Activated CD4-positive, alpha-beta memory T cell treated with anti-CD3 and anti-CD28 coated beads, Interleukin-2, amount 10 ng/mL, durations not matched to agents 7 days and 5 days (primary cell): ENCODE results near the gene CELA2A. TPM values are rescaled to one million over a fixed set of nuclear protein-coding genes. Genes with fewer than 3 reads are reported as not detected.
"Not testable (repeated sequence)": the region's sequence is repeated elsewhere in the genome, so short reads cannot be mapped to it uniquely, and the experiment has no call there.

Source experiments
- CTCF ChIA-PET: fragments of 350-600 bp; sonication (Branson Sonifier 250); formaldehyde crosslinking; loops from one replicate; lab custom pipeline; 2021; ENCODE audit warnings: antibody characterized with exemption, inconsistent platforms; lab: Charles Lee
- POLR2A ChIA-PET: fragments of 350-600 bp; sonication (Branson Sonifier 250); formaldehyde crosslinking; loops from one replicate; lab custom pipeline; 2021; ENCODE audit warnings: antibody characterized with exemption; lab: Charles Lee
- DNase-seq: peaks from one replicate; pipeline ENCODE4 v3.0.0-alpha.2; 2020
- H3K27ac Mint-ChIP-seq: one replicate; pipeline ENCODE4 v1.8.0; 2021; ENCODE audit warnings: mild to moderate bottlenecking, mixed read lengths
- H3K27me3 Mint-ChIP-seq: one replicate; pipeline ENCODE4 v1.8.0; 2021; ENCODE audit warnings: mixed read lengths
- H3K36me3 Mint-ChIP-seq: one replicate; pipeline ENCODE4 v1.8.0; 2021; ENCODE audit warnings: low read depth, mixed read lengths
- H3K4me1 Mint-ChIP-seq: one replicate; pipeline ENCODE4 v1.8.0; 2021; ENCODE audit warnings: mixed read lengths
- H3K4me3 Mint-ChIP-seq: one replicate; pipeline ENCODE4 v1.8.0; 2021; ENCODE audit warnings: mild to moderate bottlenecking, mixed read lengths
- H3K9me3 Mint-ChIP-seq: one replicate; pipeline ENCODE4 v1.8.0; 2021; ENCODE audit warnings: mixed read lengths
- total RNA-seq, 2 experiments: library from RNA; stranded (reverse); gene quantifications; one replicate each; pipeline ENCODE4 v1.2.3, GENCODE V29; 2021

CELA2A gene
- total RNA-seq, 2 experiments from 2014 or later: not detected

DNA sequence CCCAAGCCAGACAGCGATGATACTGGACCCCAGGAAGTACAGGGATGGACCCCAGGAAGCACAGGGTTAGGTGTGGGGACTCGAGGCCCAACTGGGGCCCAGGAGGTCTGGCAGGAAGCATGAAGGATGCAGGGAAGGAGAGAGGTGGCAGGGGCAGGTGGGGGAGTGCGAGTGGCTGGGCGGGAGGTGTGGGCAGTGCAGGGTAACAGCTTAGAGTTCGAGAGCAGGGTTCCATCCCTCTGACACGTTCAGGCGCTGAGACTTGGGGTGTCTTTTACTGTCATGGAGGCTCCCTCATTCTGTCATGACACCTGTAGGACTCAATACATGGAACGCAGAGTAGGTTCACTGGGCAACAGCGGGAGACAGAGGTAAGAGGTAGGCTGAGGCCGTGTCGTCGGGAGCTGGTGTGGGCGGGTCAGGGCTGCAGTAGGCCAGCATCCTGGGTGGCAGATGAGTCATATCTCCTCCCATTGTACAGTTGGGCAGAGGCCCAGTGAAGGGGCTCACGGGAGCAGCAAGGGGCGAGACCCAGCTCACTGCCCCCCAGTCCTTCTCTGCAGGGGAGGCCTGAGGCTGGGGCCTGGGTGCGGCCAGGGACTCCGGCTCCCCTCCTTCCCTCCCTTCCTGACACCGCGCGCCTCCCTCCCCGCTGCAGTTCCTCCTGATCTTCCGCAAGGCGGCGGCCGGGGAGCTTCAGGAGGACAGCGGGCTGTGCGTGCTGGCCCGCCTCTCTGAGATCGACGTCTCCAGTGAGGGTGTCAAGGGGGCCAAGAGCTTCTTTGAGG, 29.8 kb upstream of the CELA2A start:
- POLR2A ChIA-PET: interaction anchor here (0.8 to 3.5 kb wide), 3 partner anchors 10 to 15 kb away, joined by 3 to 11 read pairs (median 6); no protein-coding TSS in a partner anchor
- H3K27ac Mint-ChIP-seq: peak overlapping the region; percentile 73

GRCh38 chr1:15427280-15427666, 29.3 kb upstream of the CELA2A start:
- Mint-ChIP-seq H3K27me3 (no peaks in the 10 kb centered on the region), H3K4me3 (no peak overlapping the region), H3K9me3 (no peaks in the 10 kb centered on the region), H3K27ac (no peak overlapping the region), H3K36me3 (peaks cover 34% of the 10 kb centered on the region), H3K4me1 (peaks cover 22% of the 10 kb centered on the region)
- ChIA-PET POLR2A (interaction anchor here (3.5 kb wide), 1 partner anchor 15 kb away, joined by 11 read pairs; no protein-coding TSS in a partner anchor), CTCF (interaction anchor here (1.0 to 8.5 kb wide), 2 partner anchors 98 to 103 kb away, joined by 3 to 124 read pairs; no protein-coding TSS in a partner anchor)
- DNase-seq: no peak

More for the DNA sequence above, 29.8 kb upstream of the CELA2A start:
- Mint-ChIP-seq H3K27me3 (no peaks in the 10 kb centered on the region), H3K4me3 (no peak overlapping the region), H3K9me3 (no peaks in the 10 kb centered on the region), H3K36me3 (peaks cover 36% of the 10 kb centered on the region), H3K4me1 (peaks cover 22% of the 10 kb centered on the region)
- CTCF ChIA-PET: interaction anchor here (8.5 kb wide), 1 partner anchor 103 kb away, joined by 124 read pairs; no protein-coding TSS in a partner anchor
- no peak for DNase-seq

GRCh38 chr1:15428252-15428651, 28.3 kb upstream of the CELA2A start:
- not testable (repeated sequence) for H3K9me3 Mint-ChIP-seq, H3K4me3 Mint-ChIP-seq, H3K27ac Mint-ChIP-seq, DNase-seq, H3K27me3 Mint-ChIP-seq
- Mint-ChIP-seq H3K36me3 (peaks cover 34% of the 10 kb centered on the region), H3K4me1 (peaks cover 22% of the 10 kb centered on the region)
- POLR2A ChIA-PET: interaction anchor here (3.5 kb wide), 1 partner anchor 16 kb away, joined by 11 read pairs; no protein-coding TSS in a partner anchor
- CTCF ChIA-PET: interaction anchor here (1.0 to 8.5 kb wide), 2 partner anchors 97 to 104 kb away, joined by 3 to 124 read pairs; no protein-coding TSS in a partner anchor

DNA sequence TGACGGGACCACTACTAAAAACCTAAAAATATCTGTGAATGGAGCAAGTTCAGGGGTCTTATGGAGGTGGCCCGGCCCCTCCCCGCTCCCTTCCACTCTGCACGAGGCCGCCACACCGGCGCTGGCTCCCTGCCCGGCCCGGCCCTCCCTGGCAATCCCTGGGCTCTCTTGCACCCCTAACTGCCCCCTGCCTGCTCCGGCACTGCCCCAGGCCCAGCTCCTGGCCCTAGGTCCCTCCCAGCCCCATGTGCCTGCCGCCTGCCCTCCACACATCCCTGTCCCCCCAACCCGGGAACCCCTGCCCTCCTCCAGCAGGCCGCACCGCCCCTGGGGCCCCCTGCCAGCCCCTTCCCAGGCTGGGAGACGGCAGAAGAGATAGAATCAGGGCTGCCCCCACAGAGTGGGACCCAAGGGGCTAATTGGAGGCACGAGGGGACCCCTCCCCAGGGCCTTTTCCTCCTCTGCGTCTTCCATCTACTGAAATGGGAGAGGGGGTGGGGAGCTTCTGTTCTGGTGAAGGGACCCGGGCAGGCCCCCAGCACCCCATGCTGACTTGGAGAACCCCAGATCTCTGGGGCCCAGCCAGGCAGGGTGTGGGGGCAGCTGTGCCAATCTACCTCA, 27.6 kb upstream of the CELA2A start:
- peaks cover 21% of the 10 kb centered on the region for H3K4me1 Mint-ChIP-seq
- POLR2A ChIA-PET: interaction anchor here (3.5 kb wide), 1 partner anchor 17 kb away, joined by 11 read pairs; no protein-coding TSS in a partner anchor
- H3K36me3 Mint-ChIP-seq: peaks cover 29% of the 10 kb centered on the region
- DNase-seq: no peak
- no peak overlapping the region for H3K27ac Mint-ChIP-seq
- H3K9me3 Mint-ChIP-seq: no peaks in the 10 kb centered on the region
- CTCF ChIA-PET: interaction anchor here (8.5 kb wide), 1 partner anchor 105 kb away, joined by 124 read pairs; no protein-coding TSS in a partner anchor
- H3K27me3 Mint-ChIP-seq: no peaks in the 10 kb centered on the region
- H3K4me3 Mint-ChIP-seq: no peak overlapping the region

DNA sequence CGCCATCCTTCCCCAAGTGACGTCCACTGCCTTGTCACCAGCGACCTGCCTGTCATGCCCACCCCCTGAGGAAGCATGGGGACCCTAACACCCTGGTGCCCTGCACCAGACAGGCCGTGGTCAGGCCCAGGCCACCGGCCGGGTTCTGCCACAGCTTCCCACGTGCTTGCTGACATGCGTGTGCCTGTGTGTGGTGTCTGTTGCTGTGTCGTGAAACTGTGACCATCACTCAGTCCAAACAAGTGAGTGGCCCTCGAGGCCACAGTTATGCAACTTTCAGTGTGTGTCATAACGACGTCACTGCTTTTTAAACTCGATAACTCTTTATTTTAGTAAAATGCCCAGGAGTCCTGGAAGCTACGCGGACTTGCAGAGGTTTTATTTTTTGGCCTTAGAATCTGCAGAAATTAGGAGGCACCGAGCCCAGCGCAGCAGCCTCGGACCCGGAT, 26.8 kb upstream of the CELA2A start:
- CTCF ChIA-PET: interaction anchor here (1.1 to 8.5 kb wide), 3 partner anchors 8 to 106 kb away, joined by 4 to 124 read pairs (median 6); no protein-coding TSS in a partner anchor
- no peak for DNase-seq
- H3K4me3 Mint-ChIP-seq: no peak overlapping the region
- POLR2A ChIA-PET: interaction anchor here (1.2 kb wide), 1 partner anchor 17 kb away, joined by 3 read pairs; no protein-coding TSS in a partner anchor
- H3K27ac Mint-ChIP-seq: no peak overlapping the region
- H3K27me3 Mint-ChIP-seq: no peaks in the 10 kb centered on the region
- no peaks in the 10 kb centered on the region for H3K9me3 Mint-ChIP-seq
- peaks cover 15% of the 10 kb centered on the region for H3K4me1 Mint-ChIP-seq
- H3K36me3 Mint-ChIP-seq: peaks cover 25% of the 10 kb centered on the region

DNA sequence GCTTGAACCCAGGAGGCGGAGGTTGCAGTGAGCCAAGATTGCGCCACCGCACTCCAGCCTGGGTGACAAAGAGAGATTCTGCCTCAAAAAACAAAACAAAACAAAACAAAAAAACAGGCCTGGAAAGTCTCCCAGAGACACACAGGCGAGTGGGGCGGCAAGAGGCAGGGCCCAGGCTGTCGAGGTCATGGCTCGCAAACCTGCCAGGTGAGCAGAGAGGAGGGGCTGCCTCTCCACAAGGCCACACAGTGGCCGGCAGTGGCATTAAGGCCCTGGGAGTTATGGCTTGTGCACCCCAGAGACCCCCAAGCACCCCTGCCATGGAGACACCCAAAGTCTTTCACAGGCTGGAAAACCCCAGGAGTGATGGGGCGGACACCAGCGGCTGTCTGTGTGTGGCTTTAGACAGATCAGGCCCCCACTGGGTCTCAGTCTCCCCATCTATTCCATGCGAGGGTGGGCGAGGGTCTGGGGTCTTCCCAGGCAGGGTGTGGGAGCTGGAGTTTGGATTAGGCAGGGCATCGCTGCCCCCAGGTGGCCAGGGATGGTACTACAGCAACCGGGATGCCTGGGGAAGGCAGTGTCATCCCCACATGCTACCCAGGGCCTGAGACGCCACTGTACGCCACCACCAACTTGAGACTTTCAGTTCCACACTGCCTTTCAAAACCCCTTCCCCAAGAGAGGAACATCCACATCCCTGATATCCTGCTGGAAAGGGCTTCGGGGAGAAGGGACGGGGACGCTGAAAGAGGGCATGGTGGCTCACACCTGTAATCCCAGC, 25.6 kb upstream of the CELA2A start:
- Mint-ChIP-seq H3K4me3 (no peak overlapping the region), H3K4me1 (peaks cover 8% of the 10 kb centered on the region), H3K27me3 (no peaks in the 10 kb centered on the region), H3K27ac (no peak overlapping the region), H3K36me3 (peaks cover 23% of the 10 kb centered on the region), H3K9me3 (no peaks in the 10 kb centered on the region)
- DNase-seq: peak; percentile 74
- CTCF ChIA-PET: interaction anchor here (0.5 to 8.5 kb wide), 21 partner anchors 9 to 302 kb away, joined by 3 to 124 read pairs (median 4); no protein-coding TSS in a partner anchor
- POLR2A ChIA-PET: interaction anchor here (1.1 to 2.2 kb wide), 3 partner anchors 14 to 107 kb away, joined by 5 to 14 read pairs (median 9); partner anchors contain the start of gene EFHD2

DNA sequence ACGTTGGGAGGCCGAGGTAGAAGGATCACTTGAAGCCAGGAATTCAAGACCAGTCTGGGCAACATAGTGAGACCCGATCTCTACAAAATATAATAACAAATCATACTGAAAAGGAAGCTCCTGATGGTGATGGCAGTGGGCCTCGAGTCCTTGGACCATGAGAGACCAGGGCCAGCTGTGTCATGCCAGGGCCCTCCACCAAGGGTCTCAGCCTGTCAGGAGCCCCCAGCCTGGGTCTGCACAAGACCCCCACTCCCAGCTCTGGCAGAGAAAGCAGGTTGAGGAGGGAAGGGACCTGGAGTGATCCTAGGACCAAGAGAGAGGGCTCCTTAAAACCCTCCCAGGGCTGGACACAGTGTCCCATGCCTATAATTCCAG, 25.0 kb upstream of the CELA2A start:
- POLR2A ChIA-PET: interaction anchor here (1.0 to 2.2 kb wide), 4 partner anchors 10 to 108 kb away, joined by 3 to 14 read pairs (median 7); partner anchors contain the start of gene EFHD2
- Mint-ChIP-seq H3K27me3 (no peaks in the 10 kb centered on the region), H3K4me1 (peaks cover 2% of the 10 kb centered on the region), H3K27ac (no peak overlapping the region), H3K4me3 (no peak overlapping the region), H3K36me3 (peaks cover 17% of the 10 kb centered on the region), H3K9me3 (no peaks in the 10 kb centered on the region)
- CTCF ChIA-PET: interaction anchor here (0.7 to 8.5 kb wide), 20 partner anchors 9 to 303 kb away, joined by 3 to 124 read pairs (median 4); no protein-coding TSS in a partner anchor
- no peak for DNase-seq

DNA sequence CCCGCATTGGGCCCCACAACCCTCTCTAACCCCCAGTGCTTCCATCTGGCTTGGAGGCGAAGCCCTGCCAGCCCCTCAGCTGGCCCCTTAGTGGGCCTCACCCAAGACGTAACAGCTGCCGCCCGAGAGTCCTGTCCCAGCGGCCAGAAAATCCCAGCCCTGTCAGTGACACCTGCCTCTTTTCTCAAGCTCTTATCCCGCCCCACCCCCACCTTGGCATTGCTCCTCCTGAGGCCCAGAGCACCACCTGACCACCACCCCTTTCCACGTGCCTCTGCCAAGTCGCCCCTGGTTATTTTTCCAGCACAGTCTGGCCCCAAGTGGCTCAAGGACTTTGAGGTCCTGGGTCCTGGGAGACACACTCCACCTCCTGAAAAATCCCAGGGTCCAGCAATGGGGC, 24.2 kb upstream of the CELA2A start:
- POLR2A ChIA-PET: interaction anchor here (1.0 to 2.2 kb wide), 3 partner anchors 11 to 21 kb away, joined by 3 to 14 read pairs (median 9); partner anchors contain the start of gene EFHD2
- Mint-ChIP-seq H3K27ac (no peak overlapping the region), H3K27me3 (no peaks in the 10 kb centered on the region)

GRCh38 chr1:15433471-15433870, 23.1 kb upstream of the CELA2A start:
- H3K9me3 Mint-ChIP-seq: no peaks in the 10 kb centered on the region
- H3K4me1 Mint-ChIP-seq: no peaks in the 10 kb centered on the region
- POLR2A ChIA-PET: interaction anchor here (2.0 kb wide), 1 partner anchor 20 kb away, joined by 5 read pairs; no protein-coding TSS in a partner anchor
- CTCF ChIA-PET: interaction anchor here (8.5 kb wide), 1 partner anchor 109 kb away, joined by 124 read pairs; no protein-coding TSS in a partner anchor
- H3K4me3 Mint-ChIP-seq: no peak overlapping the region
- no peaks in the 10 kb centered on the region for H3K27me3 Mint-ChIP-seq
- H3K36me3 Mint-ChIP-seq: peaks cover 7% of the 10 kb centered on the region
- DNase-seq: no peak
- no peak overlapping the region for H3K27ac Mint-ChIP-seq

More for the DNA sequence above, 24.2 kb upstream of the CELA2A start:
- Mint-ChIP-seq H3K4me3 (no peak overlapping the region), H3K9me3 (no peaks in the 10 kb centered on the region), H3K36me3 (peaks cover 15% of the 10 kb centered on the region), H3K4me1 (no peaks in the 10 kb centered on the region)
- no peak for DNase-seq
- CTCF ChIA-PET: interaction anchor here (1.0 to 8.5 kb wide), 10 partner anchors 11 to 304 kb away, joined by 3 to 124 read pairs (median 5); no protein-coding TSS in a partner anchor

- not testable (repeated sequence) for H3K9me3 Mint-ChIP-seq, H3K36me3 Mint-ChIP-seq, H3K4me3 Mint-ChIP-seq, H3K4me1 Mint-ChIP-seq, H3K27ac Mint-ChIP-seq, DNase-seq, H3K27me3 Mint-ChIP-seq
- ChIA-PET CTCF (interaction anchor here (0.7 to 2.4 kb wide), 3 partner anchors 28 to 112 kb away, joined by 3 to 9 read pairs (median 4); no protein-coding TSS in a partner anchor), POLR2A (interaction anchor here (1.2 to 2.0 kb wide), 2 partner anchors 21 to 80 kb away, joined by 3 to 5 read pairs; no protein-coding TSS in a partner anchor)
Measured at GRCh38 chr1:15434739-15435138, 21.8 kb upstream of the CELA2A start.

DNA sequence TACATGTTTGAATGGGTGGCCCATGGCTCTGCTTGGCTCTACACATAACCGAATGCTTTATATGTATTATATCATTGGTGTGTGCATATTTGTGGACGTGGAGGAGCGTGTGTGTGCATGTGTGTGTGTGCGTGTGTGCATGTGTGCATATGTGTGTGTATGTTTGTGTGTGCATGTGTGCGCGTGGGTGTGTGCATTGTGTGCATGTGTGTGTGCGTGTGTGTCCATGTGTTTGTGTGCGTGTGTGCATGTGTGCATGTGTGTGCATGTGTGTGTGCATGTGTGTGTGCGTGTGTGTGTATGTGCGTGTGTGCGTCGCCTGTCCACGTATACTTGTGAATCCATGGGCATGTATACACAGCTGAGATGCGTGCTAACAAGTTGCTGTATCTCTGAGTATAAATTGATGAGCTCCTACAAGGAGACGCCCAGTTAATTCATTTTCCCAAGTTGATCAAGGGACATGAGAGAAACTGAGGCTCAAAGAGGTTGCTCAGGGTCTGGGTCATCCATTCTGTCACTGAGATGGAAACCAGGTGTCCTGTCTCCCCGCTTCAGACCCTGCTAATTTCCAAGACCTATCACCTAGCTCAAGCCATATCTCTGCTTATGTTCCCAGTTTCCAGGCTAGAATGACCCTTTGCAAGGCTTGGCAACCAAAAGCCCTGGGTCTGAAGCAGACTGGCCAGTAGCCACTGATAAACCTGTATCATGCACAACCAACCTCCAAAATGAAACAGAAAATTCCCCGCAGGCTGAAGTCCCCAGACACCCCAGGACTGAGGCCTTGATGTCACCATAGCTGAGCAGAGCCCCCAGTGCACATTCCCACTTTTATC, 21.1 kb upstream of the CELA2A start:
- no peak overlapping the region for H3K4me3 Mint-ChIP-seq
- no peaks in the 10 kb centered on the region for H3K4me1 Mint-ChIP-seq
- no peak for DNase-seq
- H3K36me3 Mint-ChIP-seq: peaks cover under 1% of the 10 kb centered on the region
- H3K27ac Mint-ChIP-seq: no peak overlapping the region
- H3K27me3 Mint-ChIP-seq: no peaks in the 10 kb centered on the region
- ChIA-PET POLR2A (interaction anchor here (1.2 to 2.0 kb wide), 2 partner anchors 22 to 79 kb away, joined by 3 to 5 read pairs; no protein-coding TSS in a partner anchor), CTCF (interaction anchor here (0.7 to 2.4 kb wide), 3 partner anchors 111 to 126 kb away, joined by 3 to 9 read pairs (median 4); no protein-coding TSS in a partner anchor)
- no peaks in the 10 kb centered on the region for H3K9me3 Mint-ChIP-seq
